ENCODE results near the gene C17orf50.

DNA sequence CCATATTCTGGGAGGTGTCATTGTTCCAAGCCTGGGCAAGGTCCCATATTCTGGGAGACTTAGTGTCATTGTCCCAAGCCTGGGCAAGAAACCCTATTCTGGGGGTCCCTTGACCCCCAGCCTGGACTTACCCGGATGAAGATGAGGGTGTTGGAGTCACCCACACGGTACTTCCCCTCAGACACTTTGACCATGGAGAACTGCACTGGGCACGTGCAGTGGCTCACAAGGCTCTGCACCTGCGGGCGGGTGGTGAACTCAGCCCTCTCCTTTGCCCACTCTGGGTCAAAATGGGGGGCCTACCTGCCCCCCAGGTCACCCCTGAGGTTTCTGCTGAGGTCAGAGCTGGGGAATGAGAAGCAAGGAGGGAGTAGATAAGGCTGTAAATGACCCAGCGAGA lies 11.7 kb upstream of the C17orf50 start:
- TF ChIP-seq ZNF274 (IDR thresholded peaks at IDR 0.05; ENCODE audit: low read depth, low read length) (no peak), SUZ12 (IDR thresholded peaks at IDR 0.05; ENCODE audit: extremely low read depth, insufficient read depth, insufficient read length) (no peak)
